Caco-2 (cell line): ENCODE results near the gene GZF1. TPM values are rescaled to one million over a fixed set of nuclear protein-coding genes. Genes with fewer than 3 reads are reported as not detected.

Experiments used
- BruUV-seq: library from RNA; stranded (reverse); fragments of 400-500 nt; replicated peaks from 2 replicates; lab custom pipeline; 2021; lab: Mats Ljungman, UMichigan
- CTCF ChIA-PET: fragments of 300-600 bp; sonication (Branson Sonifier 250); formaldehyde crosslinking; loops from one replicate; lab custom pipeline; 2022; ENCODE audit warnings: antibody characterized with exemption; lab: Charles Lee
- POLR2A ChIA-PET: fragments of 300-600 bp; sonication (Branson Sonifier 250); formaldehyde crosslinking; loops from one replicate; lab custom pipeline; 2022; ENCODE audit warnings: antibody characterized with exemption; lab: Charles Lee
- DNase-seq, 2 experiments: peaks; one replicate each; pipeline versions ENCODE4 v3.0.0 to v3.0.0-alpha.2; 2020 to 2022
- H3K27me3 ChIP-seq: replicated peaks from 2 replicates; pipeline ENCODE4 v1.6.0; 2011; ENCODE audit warnings: low read length; ENCODE audit not compliant: control insufficient read depth, insufficient read depth
- H3K36me3 ChIP-seq: 2 replicates; pipeline ENCODE4 v1.5.1; 2011; ENCODE audit warnings: low read length; ENCODE audit not compliant: control insufficient read depth, insufficient read depth
- H3K4me1 ChIP-seq: fragments of 250-450 bp; sonication (Bioruptor Pico); 2 replicates; pipeline ENCODE4 v1.5.1; 2020; ENCODE audit warnings: mild to moderate bottlenecking
- H3K4me3 ChIP-seq: 2 replicates; pipeline ENCODE4 v1.5.1; 2011; ENCODE audit warnings: low read depth, mild to moderate bottlenecking, control low read depth, low read length
- H3K9me3 ChIP-seq: fragments of 250-450 bp; sonication (Bioruptor Pico); 2 replicates; pipeline ENCODE4 v1.5.1; 2020; ENCODE audit warnings: mild to moderate bottlenecking, moderate library complexity
- H3K27ac Mint-ChIP-seq: one replicate; pipeline ENCODE4 v1.8.0; 2022; ENCODE audit warnings: mixed read lengths; ENCODE audit not compliant: unreplicated experiment
- H3K27me3 Mint-ChIP-seq: one replicate; pipeline ENCODE4 v1.8.0; 2022; ENCODE audit warnings: mixed read lengths; ENCODE audit not compliant: insufficient read depth, unreplicated experiment
- H3K36me3 Mint-ChIP-seq: one replicate; pipeline ENCODE4 v1.8.0; 2022; ENCODE audit warnings: mild to moderate bottlenecking, mixed read lengths; ENCODE audit not compliant: insufficient read depth, unreplicated experiment
- H3K4me1 Mint-ChIP-seq: one replicate; pipeline ENCODE4 v1.8.0; 2022; ENCODE audit warnings: low read depth, mixed read lengths; ENCODE audit not compliant: unreplicated experiment
- H3K4me3 Mint-ChIP-seq: one replicate; pipeline ENCODE4 v1.8.0; 2022; ENCODE audit warnings: mild to moderate bottlenecking, moderate library complexity, mixed read lengths; ENCODE audit not compliant: unreplicated experiment
- H3K9me3 Mint-ChIP-seq: one replicate; pipeline ENCODE4 v1.8.0; 2022; ENCODE audit warnings: mixed read lengths; ENCODE audit not compliant: unreplicated experiment
- CTCF ChIP-seq, 2 experiments: fragments of 200-600 bp in 1 of 2; IDR thresholded peaks; 1 replicate in 1 of 2; 2 replicates in 1 of 2; pipeline versions ENCODE4 v1.5.1 to v1.8.0; 2011 to 2022; ENCODE audit warnings: antibody characterized with exemption in 1 of 2, control low read depth in 1 of 2, inconsistent platforms in 1 of 2, low read depth in 1 of 2, low read length in 1 of 2, mild to moderate bottlenecking in 1 of 2, moderate library complexity in 1 of 2; ENCODE audit not compliant: insufficient read depth in 1 of 2, severe bottlenecking in 1 of 2, unreplicated experiment in 1 of 2
- intact Hi-C: fragments of 100-400 bp; cut with micrococcal nuclease; formaldehyde crosslinking; loops from one replicate; pipeline ENCODE4 v1.10.0; 2022; ENCODE audit not compliant: unreplicated experiment
- total RNA-seq: library from RNA; stranded (reverse); gene quantifications from 2 replicates; pipeline ENCODE4 v1.2.3, GENCODE V29; 2022

GZF1 gene
- total RNA-seq, 1 experiment from 2014 or later: 18.4 TPM

GRCh38 chr20:23357767-23358562 is 4.0 kb upstream of the GZF1 start:
- H3K9me3 Mint-ChIP-seq: no peaks in the 10 kb centered on the region
- ChIA-PET CTCF (interaction anchor here (0.9 to 1.9 kb wide), 5 partner anchors 8 to 666 kb away, joined by 4 to 16 read pairs (median 5); partner anchors contain the start of genes NAPB and NXT1), POLR2A (interaction anchor here (0.6 to 3.2 kb wide), 10 partner anchors 8 to 846 kb away, joined by 3 to 41 read pairs (median 4); partner anchors contain the start of gene NXT1)
- H3K36me3 ChIP-seq: 0 out of 2 replicates have a peak, but pooled peaks cover 2% of the 10 kb centered on the region
- peak; percentile 100 for DNase-seq
- TF ChIP-seq CTCF (IDR thresholded peaks at IDR 0.05; ENCODE audit: insufficient read depth in 1 of 2, low read depth in 1 of 2, low read length in 1 of 2, severe bottlenecking in 1 of 2, unreplicated experiment in 1 of 2): no peak
- H3K4me1 Mint-ChIP-seq: peaks cover 9% of the 10 kb centered on the region
- H3K27ac Mint-ChIP-seq: peak overlapping the region; percentile 98
- no peaks in the 10 kb centered on the region for H3K27me3 ChIP-seq
- H3K4me3 Mint-ChIP-seq: peak overlapping the region; percentile 91
- BruUV-seq: no TSS peak
- peaks cover 18% of the 10 kb centered on the region; the same call in 1 of the 2 replicates for H3K4me1 ChIP-seq
- no peaks in the 10 kb centered on the region for H3K9me3 ChIP-seq
- peaks cover 52% of the 10 kb centered on the region for H3K36me3 Mint-ChIP-seq
- peak overlapping the region; percentile 75 for H3K4me3 ChIP-seq
- intact Hi-C loops: loop anchor here (1.0 to 10.0 kb wide), 3 partner anchors 8 to 773 kb away; partner anchors contain the start of genes CST9, FOXA2 and NXT1
- no peaks in the 10 kb centered on the region for H3K27me3 Mint-ChIP-seq

GRCh38 chr20:23358563-23358906 is 3.4 kb upstream of the GZF1 start:
- 0 out of 2 replicates have a peak, but pooled peaks cover 2% of the 10 kb centered on the region for H3K36me3 ChIP-seq
- ChIA-PET POLR2A (interaction anchor here (0.6 to 3.2 kb wide), 9 partner anchors 9 to 846 kb away, joined by 3 to 41 read pairs (median 5); partner anchors contain the start of gene NXT1), CTCF (interaction anchor here (0.9 to 1.9 kb wide), 5 partner anchors 8 to 667 kb away, joined by 4 to 16 read pairs (median 5); partner anchors contain the start of genes NAPB and NXT1)
- H3K36me3 Mint-ChIP-seq: peaks cover 57% of the 10 kb centered on the region
- peak overlapping the region; percentile 98 for H3K27ac Mint-ChIP-seq
- H3K4me1 Mint-ChIP-seq: peaks cover 14% of the 10 kb centered on the region
- H3K4me3 Mint-ChIP-seq: peak overlapping the region; percentile 91
- DNase-seq: no peak
- H3K4me1 ChIP-seq: peaks cover 23% of the 10 kb centered on the region; the same call in 1 of the 2 replicates
- no peaks in the 10 kb centered on the region for H3K9me3 Mint-ChIP-seq
- BruUV-seq: no TSS peak
- H3K27me3 ChIP-seq: no peaks in the 10 kb centered on the region
- intact Hi-C loops: loop anchor here (1.0 to 10.0 kb wide), 3 partner anchors 8 to 774 kb away; partner anchors contain the start of genes CST9, FOXA2 and NXT1
- peak overlapping the region; percentile 33 for H3K4me3 ChIP-seq
- no peak for TF ChIP-seq CTCF (IDR thresholded peaks at IDR 0.05; ENCODE audit: insufficient read depth in 1 of 2, low read depth in 1 of 2, low read length in 1 of 2, severe bottlenecking in 1 of 2, unreplicated experiment in 1 of 2)
- H3K9me3 ChIP-seq: no peaks in the 10 kb centered on the region
- no peaks in the 10 kb centered on the region for H3K27me3 Mint-ChIP-seq
